PC-3 (cell line): Measurements from ENCODE around the gene HOXA9. TPM values are rescaled to one million over a fixed set of nuclear protein-coding genes. Genes with fewer than 3 reads are reported as not detected.

Experiments used
- ATAC-seq: fragments of 200-7000 bp; cut with Tn5 transposase; 2 replicates; pipeline ENCODE4 v1.9.1; 2020; ENCODE audit warnings: mild to moderate bottlenecking, moderate library complexity
- BruUV-seq: library from RNA; stranded (reverse); fragments of 400-500 nt; replicated peaks from 2 replicates; lab custom pipeline; 2021; lab: Mats Ljungman, UMichigan
- CTCF ChIA-PET: fragments of 300-600 bp; sonication (Branson Sonifier 250); formaldehyde crosslinking; loops from one replicate; lab custom pipeline; 2022; ENCODE audit warnings: antibody characterized with exemption; lab: Charles Lee
- POLR2A ChIA-PET: fragments of 300-600 bp; sonication (Branson Sonifier 250); formaldehyde crosslinking; loops from one replicate; lab custom pipeline; 2022; ENCODE audit warnings: antibody characterized with exemption; ENCODE audit not compliant: unreplicated experiment; lab: Charles Lee
- DNase-seq: peaks from one replicate; pipeline ENCODE4 v3.0.0-alpha.2; 2015
- H2AFZ ChIP-seq: fragments of 300-600 bp; sonication (generic); 2 replicates; pipeline ENCODE4 v1.6.0; 2016; ENCODE audit warnings: antibody characterized with exemption, low read length
- H3F3A ChIP-seq: fragments of 300-600 bp; sonication (generic); one replicate; pipeline ENCODE4 v1.6.0; 2017; ENCODE audit warnings: antibody characterized with exemption, low read length, control low read depth, mild to moderate bottlenecking; ENCODE audit not compliant: unreplicated experiment
- H3K27ac ChIP-seq: fragments of 300-600 bp; sonication (generic); 2 replicates; pipeline ENCODE4 v1.5.1; 2016; ENCODE audit warnings: mild to moderate bottlenecking, low read length
- H3K27me3 ChIP-seq: fragments of 300-600 bp; sonication (generic); 2 replicates; pipeline ENCODE4 v1.6.1; 2016; ENCODE audit warnings: low read length, mixed read lengths
- H3K36me3 ChIP-seq: fragments of 300-600 bp; sonication (generic); 2 replicates; pipeline ENCODE4 v1.6.1; 2016; ENCODE audit warnings: low read depth, mixed run types, low read length, mixed read lengths
- H3K4me1 ChIP-seq: fragments of 300-600 bp; sonication (generic); 2 replicates; pipeline ENCODE4 v1.5.1; 2016; ENCODE audit warnings: low read length; ENCODE audit not compliant: insufficient read depth
- H3K4me2 ChIP-seq: fragments of 300-600 bp; sonication (generic); 2 replicates; pipeline ENCODE4 v1.6.0; 2016; ENCODE audit warnings: low read length
- H3K4me3 ChIP-seq: fragments of 300-600 bp; sonication (generic); 2 replicates; pipeline ENCODE4 v1.5.1; 2016; ENCODE audit warnings: mild to moderate bottlenecking, low read length, mixed read lengths
- H3K79me2 ChIP-seq: fragments of 300-600 bp; sonication (generic); 2 replicates; pipeline ENCODE4 v1.6.1; 2017; ENCODE audit warnings: low read length, mixed read lengths
- H3K9ac ChIP-seq: fragments of 300-600 bp; sonication (generic); 2 replicates; pipeline ENCODE4 v1.6.0; 2016; ENCODE audit warnings: mild to moderate bottlenecking, low read length
- H3K9me2 ChIP-seq: fragments of 300-600 bp; sonication (generic); replicated peaks from 2 replicates; pipeline ENCODE4 v1.6.1; 2016; ENCODE audit warnings: mixed run types, low read length, mixed read lengths
- H3K9me3 ChIP-seq: fragments of 300-600 bp; sonication (generic); 2 replicates; pipeline ENCODE4 v1.6.1; 2016; ENCODE audit warnings: low read length, mixed read lengths
- H4K20me1 ChIP-seq: fragments of 300-600 bp; sonication (generic); 2 replicates; pipeline ENCODE4 v1.6.1; 2016; ENCODE audit warnings: low read length, mixed read lengths
- EZH2 ChIP-seq: fragments of 300-600 bp; sonication (generic); IDR thresholded peaks from one replicate; pipeline ENCODE4 v1.6.1; 2017; ENCODE audit warnings: antibody characterized with exemption, mild to moderate bottlenecking, low read length; ENCODE audit not compliant: unreplicated experiment
- EZH2phosphoT487 ChIP-seq: fragments of 300-600 bp; sonication (generic); IDR thresholded peaks from 2 replicates; pipeline ENCODE4 v1.6.1; 2018; ENCODE audit warnings: mild to moderate bottlenecking, antibody characterized with exemption, low read length, borderline replicate concordance
- intact Hi-C: fragments of 100-400 bp; cut with micrococcal nuclease; formaldehyde crosslinking; loops from 2 replicates; pipeline ENCODE4 v1.9.0; 2023
- total RNA-seq: library from RNA; depleted of rRNA; stranded (reverse); fragments of >200 nt; gene quantifications from 2 replicates; pipeline ENCODE4 v1.2.3, GENCODE V29; 2014
- TF ChIP-seq, protein P1 (sequence below): fragments of 300-600 bp; sonication (generic); conservative IDR thresholded peaks from 2 replicates; pipeline ENCODE4 v1.5.1; 2017; ENCODE audit warnings: antibody characterized with exemption, low read depth, mild to moderate bottlenecking, low read length

HOXA9 gene
- total RNA-seq, 1 experiment from 2014 or later, result 69.0 TPM

DNA sequence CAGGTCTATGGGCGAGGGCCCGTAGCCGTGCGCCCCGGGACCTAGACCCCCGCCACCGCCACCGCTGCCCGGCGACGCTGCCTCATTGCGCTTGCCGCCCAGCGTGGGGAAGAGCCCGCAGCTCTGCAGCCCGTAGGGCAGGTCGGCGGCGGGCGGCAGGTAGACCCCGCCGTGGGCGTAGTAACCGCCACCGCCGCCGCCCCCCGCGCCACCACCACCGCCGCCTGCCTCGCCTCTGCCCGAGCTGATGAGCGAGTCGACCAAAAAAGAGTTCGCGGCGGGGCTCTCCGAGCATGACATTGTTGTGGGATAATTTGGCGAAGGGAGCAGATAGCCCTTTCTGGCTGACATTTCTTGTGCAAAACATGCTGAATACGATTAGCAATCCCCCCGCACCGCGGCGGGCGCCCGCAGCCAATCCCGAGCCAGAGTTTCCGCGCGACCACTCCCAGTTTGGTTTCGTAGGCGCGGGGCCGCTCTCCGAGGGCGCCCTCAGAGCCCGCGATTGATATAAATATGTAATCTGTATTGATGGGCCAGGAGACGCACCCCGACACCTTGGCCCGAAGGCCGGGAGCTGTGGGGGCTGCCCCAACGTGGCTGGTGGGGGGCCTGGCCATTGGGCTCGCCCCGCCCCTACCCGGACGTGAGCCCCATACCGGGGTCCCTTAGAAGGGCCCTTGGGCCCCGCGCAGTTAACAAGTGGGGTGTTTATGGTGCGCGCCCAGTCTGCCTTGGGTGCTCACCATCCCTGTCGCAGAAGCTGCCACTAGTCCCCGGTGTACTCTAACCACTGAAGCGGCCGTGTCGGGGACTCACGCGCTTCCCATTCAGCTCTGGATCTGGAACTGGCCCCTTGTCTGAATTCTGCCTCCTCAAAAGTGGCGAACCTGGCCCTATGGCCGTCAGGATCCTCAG lies 8.9 kb upstream of the HOXA9 start, which contains the start of gene HOXA10:
TSS of gene HOXA10 (minus strand) at position 365 of the 918 bp plus-strand sequence. CDS start at position 351, 14 bp downstream.
- peak within 1 kb of the TSS; percentile 84 for H3K4me3 ChIP-seq
- CTCF ChIA-PET, result no interaction called here

DNA sequence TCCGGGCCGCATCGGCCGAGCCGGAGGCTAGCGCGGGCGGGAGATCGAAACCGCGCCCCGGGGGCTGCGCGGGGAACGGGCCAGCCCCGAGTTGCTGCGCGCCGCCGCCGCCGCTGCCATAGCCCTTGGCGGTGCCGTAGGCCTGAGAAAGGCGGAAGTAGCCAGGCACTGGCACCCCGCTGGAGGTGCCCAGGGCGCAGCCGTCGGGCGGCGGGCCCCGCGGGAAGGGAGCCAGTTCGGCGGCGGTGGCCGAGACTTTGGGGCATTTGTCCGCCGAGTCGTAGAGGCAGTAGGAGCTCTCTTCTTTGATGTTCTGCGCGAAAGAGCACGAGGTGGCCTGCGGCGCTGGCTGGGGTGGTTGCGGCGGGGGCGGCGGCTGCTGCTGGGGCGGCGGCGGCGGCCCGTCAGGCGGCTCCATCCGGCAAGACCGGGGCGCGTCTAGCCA lies 8.2 kb upstream of the HOXA9 start:
- Histone ChIP-seq H3K9ac (peak overlapping the region; percentile 90), H3K4me3 (peak overlapping the region; percentile 84), H3K27me3 (no peaks in the 10 kb centered on the region), H3K79me2 (peaks cover 100% of the 10 kb centered on the region), H2AFZ (no peak overlapping the region), H3K27ac (peak overlapping the region; percentile 97), H3K4me2 (peak overlapping the region; percentile 93), H3K9me2 (no peaks in the 10 kb centered on the region), H3K9me3 (no peaks in the 10 kb centered on the region), H4K20me1 (no peaks in the 10 kb centered on the region), H3K4me1 (peaks cover 18% of the 10 kb centered on the region), H3F3A (no peaks in the 10 kb centered on the region), H3K36me3 (0 out of 2 replicates have a peak, but pooled peaks cover 4% of the 10 kb centered on the region)
- TF ChIP-seq EZH2phosphoT487 (no peak), EZH2 (no peak)
- TF ChIP-seq, protein P1, sequence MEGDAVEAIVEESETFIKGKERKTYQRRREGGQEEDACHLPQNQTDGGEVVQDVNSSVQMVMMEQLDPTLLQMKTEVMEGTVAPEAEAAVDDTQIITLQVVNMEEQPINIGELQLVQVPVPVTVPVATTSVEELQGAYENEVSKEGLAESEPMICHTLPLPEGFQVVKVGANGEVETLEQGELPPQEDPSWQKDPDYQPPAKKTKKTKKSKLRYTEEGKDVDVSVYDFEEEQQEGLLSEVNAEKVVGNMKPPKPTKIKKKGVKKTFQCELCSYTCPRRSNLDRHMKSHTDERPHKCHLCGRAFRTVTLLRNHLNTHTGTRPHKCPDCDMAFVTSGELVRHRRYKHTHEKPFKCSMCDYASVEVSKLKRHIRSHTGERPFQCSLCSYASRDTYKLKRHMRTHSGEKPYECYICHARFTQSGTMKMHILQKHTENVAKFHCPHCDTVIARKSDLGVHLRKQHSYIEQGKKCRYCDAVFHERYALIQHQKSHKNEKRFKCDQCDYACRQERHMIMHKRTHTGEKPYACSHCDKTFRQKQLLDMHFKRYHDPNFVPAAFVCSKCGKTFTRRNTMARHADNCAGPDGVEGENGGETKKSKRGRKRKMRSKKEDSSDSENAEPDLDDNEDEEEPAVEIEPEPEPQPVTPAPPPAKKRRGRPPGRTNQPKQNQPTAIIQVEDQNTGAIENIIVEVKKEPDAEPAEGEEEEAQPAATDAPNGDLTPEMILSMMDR, result no peak
- ChIA-PET CTCF (interaction anchor here (0.5 kb wide), 1 partner anchor 489 kb away, joined by 3 read pairs; the partner anchor contains the start of gene HIBADH), POLR2A (interaction anchor here (0.8 to 1.1 kb wide), 2 partner anchors 11 to 31 kb away, joined by 5 to 6 read pairs; no protein-coding TSS in a partner anchor)
- intact Hi-C loops, result no loop called here
- no peak; the same call in 1 of the 2 replicates for ATAC-seq
- DNase-seq, result no peak
- BruUV-seq, result no TSS peak

More for the DNA sequence above, 8.9 kb upstream of the HOXA9 start, which contains the start of gene HOXA10:
- Histone ChIP-seq H3K4me1 (peaks cover 18% of the 10 kb centered on the region), H3K36me3 (0 out of 2 replicates have a peak, but pooled peaks cover 4% of the 10 kb centered on the region), H3K27me3 (no peaks in the 10 kb centered on the region), H2AFZ (0 out of 2 replicates have a peak within 1 kb of the TSS, but pooled peaks have one; percentile 41), H3K9ac (peak within 1 kb of the TSS; percentile 90), H3K9me2 (no peaks in the 10 kb centered on the region), H3K79me2 (peaks cover 100% of the 10 kb centered on the region), H3K4me2 (peak within 1 kb of the TSS; percentile 93), H3F3A (no peaks in the 10 kb centered on the region), H3K9me3 (no peaks in the 10 kb centered on the region), H3K27ac (peak within 1 kb of the TSS; percentile 97), H4K20me1 (no peaks in the 10 kb centered on the region)
- DNase-seq (peak; percentile 73), ATAC-seq (peak; percentile 1)
- BruUV-seq, result no TSS peak
- TF ChIP-seq, protein P1, result no peak
- TF ChIP-seq EZH2phosphoT487 (no peak), EZH2 (no peak)
- POLR2A ChIA-PET, result interaction anchor here (0.6 to 1.6 kb wide), 5 partner anchors 9 to 77 kb away, joined by 3 to 5 read pairs (median 4); no protein-coding TSS in a partner anchor
- intact Hi-C loops, result no loop called here
